RPMI7951 (cell line): Measurements from ENCODE around the gene UNC45B. TPM values are rescaled to one million over a fixed set of nuclear protein-coding genes. Genes with fewer than 3 reads are reported as not detected.
A peak's percentile ranks its signal among the peaks of the same experiment; 100 is the strongest.
"Not testable (repeated sequence)": the region's sequence is repeated elsewhere in the genome, so short reads cannot be mapped to it uniquely, and the experiment has no call there.

Experiments
- DNase-seq: peaks from one replicate; pipeline ENCODE4 v3.0.0-alpha.2; 2012; ENCODE audit warnings: low read depth
- total RNA-seq: library from RNA; depleted of rRNA; stranded (reverse); fragments of >200 nt; shearing (Covaris generic); gene quantifications from 2 replicates; pipeline ENCODE4 v1.2.3, GENCODE V29; 2014

UNC45B gene
- total RNA-seq, 1 experiment from 2014 or later: not detected

DNA sequence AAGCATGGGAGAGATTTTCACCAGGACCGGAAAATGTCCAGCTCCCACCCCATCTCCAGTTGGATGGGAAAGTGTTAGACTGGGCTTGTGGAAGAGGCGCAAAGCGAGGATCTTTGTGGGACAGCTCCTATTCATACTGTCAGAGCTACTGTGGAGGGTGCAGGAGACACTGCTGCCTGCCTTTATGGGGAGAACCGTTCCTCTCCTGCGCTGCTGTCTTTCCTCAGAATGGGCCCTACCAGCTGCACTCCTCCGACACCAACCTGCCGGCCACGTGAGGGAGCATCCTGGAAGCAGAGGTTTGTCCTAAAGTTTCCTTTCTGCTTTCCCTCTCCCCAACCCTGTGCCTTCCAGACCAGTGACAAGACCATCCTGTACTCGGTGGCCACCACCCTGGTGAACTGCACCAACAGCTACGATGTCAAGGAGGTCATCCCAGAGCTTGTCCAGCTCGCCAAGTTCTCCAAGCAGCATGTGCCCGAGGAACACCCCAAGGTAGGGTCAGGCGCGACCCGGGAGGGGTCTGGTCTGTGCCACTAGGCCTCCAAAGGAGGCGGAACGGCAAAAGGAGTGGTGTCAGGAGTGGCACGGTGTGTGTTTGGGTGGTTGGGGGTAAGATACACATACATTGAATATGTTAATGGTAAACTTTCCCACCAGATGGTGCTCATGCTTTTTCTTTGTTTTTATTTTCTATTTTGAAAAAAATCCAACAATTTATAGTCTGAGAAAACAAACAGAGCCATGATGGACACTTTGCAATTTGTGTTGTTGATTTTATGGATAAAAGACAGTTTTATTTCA lies 23.6 kb downstream of the UNC45B start:
- DNase-seq: peak; percentile 31

- DNase-seq: no peak
These were observed 24.2 kb downstream of the UNC45B start for GRCh38 chr17:35171834-35172233.

DNA sequence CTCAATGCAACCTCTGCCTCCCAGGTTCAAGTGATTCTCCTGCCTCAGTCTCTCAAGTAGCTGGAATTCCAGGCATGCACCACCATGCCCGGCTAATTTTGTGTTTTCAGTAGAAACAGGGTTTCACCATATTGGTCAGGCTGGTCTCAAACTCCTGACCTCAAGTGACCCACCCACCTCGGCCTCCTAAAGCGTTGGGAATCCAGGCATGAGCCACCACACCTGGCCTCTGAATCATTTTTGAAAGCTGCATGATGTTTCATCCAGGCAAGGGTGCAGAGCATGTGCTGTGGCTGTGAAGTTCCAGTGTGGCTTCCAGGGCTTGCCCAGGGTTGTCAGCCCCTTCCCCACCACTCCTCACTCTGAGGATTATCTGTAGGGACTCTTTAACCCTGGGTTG lies 24.7 kb downstream of the UNC45B start:
- not testable (repeated sequence) for DNase-seq

DNA sequence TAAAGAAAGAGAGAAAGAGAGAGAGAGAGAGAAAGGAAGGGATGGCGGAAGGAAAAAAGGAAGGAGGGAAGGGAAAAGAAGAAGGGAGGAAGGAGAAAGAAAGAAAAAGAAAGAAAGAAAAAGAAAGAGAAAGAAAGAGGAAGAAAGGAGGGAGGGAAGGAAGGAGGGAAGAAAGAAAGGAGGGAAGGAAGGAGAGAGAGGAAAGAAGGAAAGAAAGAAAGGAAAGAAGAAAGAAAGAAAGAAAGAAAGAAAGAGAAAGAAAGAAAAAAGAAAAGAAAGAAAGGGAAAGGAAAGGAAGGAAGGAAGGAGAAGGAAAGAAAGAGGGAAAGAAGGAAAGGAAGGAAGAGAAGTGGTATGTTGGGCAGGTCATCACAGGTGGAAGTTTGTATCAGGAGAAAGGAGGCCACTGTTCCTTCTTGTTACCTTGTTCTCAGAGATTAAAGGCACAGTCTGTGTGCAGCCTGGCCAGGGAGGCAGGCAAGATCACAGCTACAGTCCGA lies 27.3 kb downstream of the UNC45B start:
- no peak for DNase-seq

- DNase-seq: no peak
These were observed 28.2 kb downstream of the UNC45B start for GRCh38 chr17:35175638-35176415.

DNA sequence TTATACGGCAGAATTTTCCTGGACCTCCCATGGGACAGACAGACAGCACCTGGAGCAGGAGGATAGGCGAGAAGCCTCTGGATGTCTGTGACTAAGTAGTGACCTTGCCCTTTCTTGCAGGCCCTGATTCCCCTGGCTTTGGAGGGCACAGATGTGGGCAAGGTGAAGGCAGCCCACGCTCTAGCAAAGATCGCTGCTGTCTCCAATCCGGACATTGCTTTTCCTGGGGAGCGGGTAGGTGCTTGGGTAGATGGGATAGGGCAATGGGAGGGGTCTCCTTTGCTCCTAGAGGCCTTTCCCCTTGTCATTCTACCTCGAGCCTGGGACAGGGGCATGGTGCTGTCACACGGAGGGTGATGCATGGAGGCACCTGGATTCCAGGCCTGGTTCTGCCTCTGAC lies 29.3 kb downstream of the UNC45B start:
- DNase-seq: no peak

DNA sequence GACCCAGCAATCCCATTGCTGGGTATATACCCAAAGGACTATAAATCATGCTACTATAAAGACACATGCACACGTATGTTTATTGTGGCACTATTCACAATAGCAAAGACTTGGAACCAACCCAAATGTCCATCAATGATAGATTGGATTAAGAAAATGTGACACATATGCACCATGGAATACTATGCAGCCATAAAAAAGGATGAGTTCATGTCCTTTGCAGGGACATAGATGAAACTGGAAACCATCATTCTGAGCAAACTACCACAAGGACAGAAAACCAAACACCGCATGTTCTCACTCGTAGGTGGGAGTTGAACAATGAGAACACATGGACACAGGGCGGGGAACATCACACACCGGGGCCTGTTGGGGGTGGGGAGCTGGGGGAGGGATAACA lies 31.8 kb downstream of the UNC45B start:
- not testable (repeated sequence) for DNase-seq

GRCh38 chr17:35183332-35183731 lies 35.7 kb downstream of the UNC45B start:
- DNase-seq: no peak

DNA sequence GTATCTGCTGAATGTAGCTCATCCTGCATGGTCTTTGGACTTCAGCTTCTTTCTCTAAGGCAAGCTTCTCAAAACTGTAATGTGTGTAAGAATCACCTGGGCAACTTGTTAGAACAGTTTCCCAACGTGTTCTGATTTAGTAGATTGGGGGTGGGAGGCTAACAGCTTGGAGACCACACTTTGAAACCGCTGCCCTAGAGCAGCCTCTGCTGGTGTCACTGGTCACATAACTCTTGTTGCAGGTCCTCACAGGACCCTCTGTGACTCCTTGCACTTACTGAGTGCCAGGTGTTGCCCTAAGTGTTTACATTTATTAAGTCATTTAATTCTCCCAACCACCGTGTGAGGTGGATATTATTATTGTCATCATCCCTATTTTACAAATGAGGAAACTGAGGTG lies 36.7 kb downstream of the UNC45B start:
- no peak for DNase-seq

- no peak for DNase-seq
These were observed 38.2 kb downstream of the UNC45B start for GRCh38 chr17:35185849-35186248.

DNA sequence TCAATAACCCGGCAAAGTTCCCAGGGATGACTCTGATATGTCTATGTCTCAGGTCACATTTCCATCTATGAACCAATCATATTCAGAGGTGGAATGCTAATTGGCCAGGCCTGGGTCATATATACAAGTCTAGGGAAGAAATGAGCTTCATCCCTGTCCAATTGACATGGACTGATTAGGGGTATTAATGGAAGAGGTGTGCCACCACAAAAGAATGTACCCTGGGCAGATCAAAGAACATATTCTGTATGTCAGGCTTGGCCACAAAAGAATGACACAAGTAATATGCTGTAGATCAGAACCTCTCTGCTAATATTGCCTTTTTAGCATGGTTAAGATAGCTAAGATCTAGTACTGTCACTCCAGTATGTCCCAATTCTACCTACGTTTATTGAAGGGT lies 39.9 kb downstream of the UNC45B start:
- no peak for DNase-seq

DNA sequence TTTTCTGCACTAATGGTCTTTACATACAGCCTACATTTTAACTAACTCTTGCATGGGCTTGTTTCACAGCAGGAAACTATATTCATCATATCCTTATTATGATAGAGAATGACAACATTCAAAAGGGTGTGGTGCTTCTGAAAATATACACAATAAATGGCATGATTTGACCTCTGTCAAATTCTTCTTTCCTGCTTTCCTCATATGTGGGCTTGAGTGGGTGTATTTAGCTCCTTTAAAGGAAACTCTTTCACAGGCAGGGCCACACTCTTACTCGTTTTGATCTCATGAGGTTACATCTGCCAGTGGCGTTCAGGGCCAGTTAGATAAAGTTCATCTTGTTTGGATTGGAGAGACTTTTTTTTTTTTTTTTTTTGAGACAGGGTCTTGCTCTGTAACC lies 40.5 kb downstream of the UNC45B start:
- no peak for DNase-seq

- peak; percentile 31 for DNase-seq
These were observed 41.7 kb downstream of the UNC45B start for GRCh38 chr17:35189291-35189690.

GRCh38 chr17:35191001-35191695 lies 43.5 kb downstream of the UNC45B start:
- no peak for DNase-seq

DNA sequence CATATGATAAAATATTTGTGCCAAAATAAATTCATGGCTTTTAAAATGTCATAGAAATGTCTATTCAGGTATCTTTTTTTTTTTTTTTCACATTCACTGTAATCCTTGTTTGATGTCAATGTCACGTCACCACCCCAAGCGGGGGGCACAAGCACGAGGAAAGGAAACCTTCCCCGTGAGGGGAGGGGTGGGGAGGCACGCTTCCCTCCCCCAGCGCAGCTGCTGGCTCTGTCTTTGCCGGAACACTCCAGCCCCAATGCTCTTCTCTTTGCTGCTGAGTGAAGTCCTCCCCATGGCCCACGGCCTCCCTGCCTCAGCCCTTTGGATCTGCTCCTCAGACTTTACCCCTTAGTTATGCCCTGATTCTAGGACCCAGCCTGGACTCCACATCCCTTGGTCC lies 45.1 kb downstream of the UNC45B start:
- DNase-seq: no peak

DNA sequence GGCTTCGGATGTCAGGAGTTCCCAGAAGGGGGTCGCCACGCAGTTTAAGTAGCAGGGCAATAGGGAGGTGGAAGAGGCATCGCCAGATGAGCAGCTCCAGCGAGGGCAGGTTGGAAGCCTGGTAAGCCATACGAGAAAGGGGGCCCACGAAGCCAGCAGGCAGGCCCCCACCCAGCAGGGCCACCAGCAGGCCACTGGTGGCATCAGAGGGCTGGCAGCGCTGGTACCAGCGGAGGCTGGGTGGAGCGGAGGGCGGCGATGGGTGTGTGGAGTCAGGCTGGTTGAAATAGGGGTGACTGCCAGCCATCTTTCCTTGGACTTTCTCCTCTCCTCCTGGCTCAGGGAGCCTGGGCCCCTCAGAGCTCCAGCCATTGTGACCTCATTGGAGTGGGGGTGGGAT lies 46.4 kb downstream of the UNC45B start, which contains the start of gene SLC35G3:
TSS of gene SLC35G3 (minus strand) at position 393 of the 400 bp plus-strand sequence. CDS start at position 307, 86 bp downstream.
- DNase-seq: not testable (repeated sequence)

- not testable (repeated sequence) for DNase-seq
These were observed 47.4 kb downstream of the UNC45B start for GRCh38 chr17:35195062-35195461.

- DNase-seq: not testable (repeated sequence)
These were observed 55.0 kb downstream of the UNC45B start for GRCh38 chr17:35202582-35202981.

DNA sequence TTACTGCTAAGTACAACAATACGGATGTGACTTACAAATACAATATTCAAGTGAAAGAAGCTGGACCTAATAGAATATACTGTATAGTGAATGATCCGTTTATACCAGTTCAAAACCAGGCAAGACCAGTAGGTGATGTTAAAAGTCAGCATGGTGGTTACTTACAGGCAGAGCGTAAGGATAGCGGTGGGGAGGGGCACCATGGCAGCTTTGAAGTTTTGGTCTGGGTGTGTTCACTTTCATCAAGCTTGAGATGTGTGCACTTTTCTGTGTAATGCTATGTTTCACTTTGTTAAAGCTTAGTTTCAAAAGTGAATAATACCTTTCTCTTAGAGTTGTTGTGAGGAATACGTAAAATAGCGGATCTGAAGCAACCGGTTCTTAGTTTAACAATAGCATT lies 63.1 kb downstream of the UNC45B start:
- DNase-seq: no peak

DNA sequence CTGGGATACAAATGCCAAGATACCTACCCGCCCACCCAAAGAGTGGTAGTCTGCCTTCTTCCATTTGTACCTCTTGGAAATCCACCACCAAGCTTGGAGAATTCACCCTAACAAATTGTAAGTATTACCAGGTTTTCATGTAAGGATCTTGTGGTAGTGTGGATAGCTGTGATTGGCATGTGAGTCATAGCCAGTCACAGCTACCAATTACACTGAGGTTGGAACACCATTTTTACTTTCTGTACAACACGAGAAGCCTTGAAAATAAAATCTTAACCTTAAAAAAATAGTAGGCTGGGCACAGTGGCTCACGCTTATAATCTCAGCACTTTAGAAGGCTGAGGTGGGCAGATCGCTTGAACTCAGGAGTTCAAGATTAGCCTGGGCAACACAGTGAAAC lies 65.1 kb downstream of the UNC45B start:
- peak; percentile 36 for DNase-seq

- DNase-seq: no peak
These were observed 65.9 kb downstream of the UNC45B start for GRCh38 chr17:35213412-35213940.

DNA sequence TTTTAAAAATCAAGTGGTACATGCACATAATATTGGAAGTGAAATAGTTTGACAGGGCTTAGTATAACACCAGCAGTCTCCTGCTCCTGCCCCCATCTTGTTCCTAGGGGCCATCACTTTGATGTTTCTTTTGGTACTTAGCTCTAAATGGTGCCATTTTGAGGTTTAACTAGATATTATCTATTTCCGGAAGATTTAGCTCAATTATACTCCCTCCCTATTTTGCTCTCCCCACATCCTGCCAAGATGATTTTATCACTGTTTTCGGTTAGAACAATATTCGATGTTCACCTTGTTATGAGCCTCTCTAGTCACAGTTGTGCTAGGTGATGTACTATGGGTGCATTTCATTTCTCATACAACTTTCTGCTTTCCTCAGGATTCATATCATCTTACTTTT lies 66.6 kb downstream of the UNC45B start:
- DNase-seq: peak; percentile 46
